GM23338 (cell line): ENCODE measurements around the gene SLC37A2. TPM values are rescaled to one million over a fixed set of nuclear protein-coding genes. Genes with fewer than 3 reads are reported as not detected.

ENCODE experiments used
- ATAC-seq: fragments of 200-7000 bp; cut with Tn5 transposase; 3 replicates; pipeline ENCODE4 v1.9.1; 2020
- DNase-seq: peaks from one replicate; pipeline ENCODE4 v3.0.0-alpha.2; 2015; ENCODE audit warnings: low spot score
- H2AFZ ChIP-seq: fragments of 200-600 bp; sonication (generic); 2 replicates; pipeline ENCODE4 v1.8.0; 2016; ENCODE audit warnings: antibody characterized with exemption, mild to moderate bottlenecking, moderate library complexity
- H3F3A ChIP-seq: fragments of 200-600 bp; sonication (generic); replicated peaks from 2 replicates; pipeline ENCODE4 v1.8.0; 2017; ENCODE audit warnings: antibody characterized with exemption, mixed run types, low read depth
- H3K27ac ChIP-seq: fragments of 200-600 bp; sonication (generic); 2 replicates; pipeline ENCODE4 v1.6.1; 2016; ENCODE audit warnings: low read depth
- H3K27me3 ChIP-seq: fragments of 200-600 bp; sonication (generic); 2 replicates; pipeline ENCODE4 v1.8.0; 2016; ENCODE audit warnings: mild to moderate bottlenecking, mixed run types, moderate library complexity; ENCODE audit not compliant: insufficient read depth
- H3K36me3 ChIP-seq: fragments of 200-600 bp; sonication (generic); 2 replicates; pipeline ENCODE4 v1.8.0; 2016; ENCODE audit warnings: mild to moderate bottlenecking; ENCODE audit not compliant: insufficient read depth
- H3K4me1 ChIP-seq: fragments of 200-600 bp; sonication (generic); 2 replicates; pipeline ENCODE4 v1.8.0; 2016; ENCODE audit warnings: mild to moderate bottlenecking, moderate library complexity; ENCODE audit not compliant: insufficient read depth
- H3K4me2 ChIP-seq: fragments of 200-600 bp; sonication (generic); 2 replicates; pipeline ENCODE4 v1.7.1; 2017; ENCODE audit warnings: mixed run types
- H3K4me3 ChIP-seq: fragments of 200-600 bp; sonication (generic); 2 replicates; pipeline ENCODE4 v1.6.1; 2016; ENCODE audit warnings: mixed run types
- H3K79me2 ChIP-seq: fragments of 200-600 bp; sonication (generic); replicated peaks from 2 replicates; pipeline ENCODE4 v1.8.0; 2017; ENCODE audit warnings: mild to moderate bottlenecking; ENCODE audit not compliant: insufficient read depth
- H3K9me2 ChIP-seq: fragments of 200-600 bp; sonication (generic); 2 replicates; pipeline ENCODE4 v1.8.0; 2017; ENCODE audit not compliant: insufficient read depth
- H4K20me1 ChIP-seq: fragments of 200-600 bp; sonication (generic); replicated peaks from 2 replicates; pipeline ENCODE4 v1.8.0; 2017; ENCODE audit warnings: mild to moderate bottlenecking; ENCODE audit not compliant: insufficient read depth
- H3K27ac Mint-ChIP-seq: 2 replicates; pipeline ENCODE4 v1.8.0; 2020; ENCODE audit warnings: inconsistent platforms, mild to moderate bottlenecking, moderate library complexity, mixed read lengths
- H3K27me3 Mint-ChIP-seq: 3 replicates; pipeline ENCODE4 v1.8.0; 2022; ENCODE audit warnings: low read depth, mild to moderate bottlenecking, moderate library complexity, mixed read lengths, inconsistent platforms; ENCODE audit not compliant: insufficient read depth, poor library complexity
- H3K36me3 Mint-ChIP-seq: 3 replicates; pipeline ENCODE4 v1.8.0; 2021; ENCODE audit warnings: low read depth, mild to moderate bottlenecking, inconsistent platforms, moderate library complexity, mixed read lengths
- H3K4me1 Mint-ChIP-seq: 3 replicates; pipeline ENCODE4 v1.8.0; 2020; ENCODE audit warnings: mild to moderate bottlenecking, inconsistent platforms, mixed read lengths
- H3K4me3 Mint-ChIP-seq: 3 replicates; pipeline ENCODE4 v1.8.0; 2021; ENCODE audit warnings: moderate library complexity, mild to moderate bottlenecking, inconsistent platforms, mixed read lengths
- H3K9me3 Mint-ChIP-seq: 3 replicates; pipeline ENCODE4 v1.8.0; 2020; ENCODE audit warnings: moderate library complexity, mild to moderate bottlenecking, inconsistent platforms, mixed read lengths
- CREB1 ChIP-seq: fragments of 250-450 bp; sonication (Bioruptor Pico); IDR thresholded peaks from 2 replicates; pipeline ENCODE4 v1.5.0; 2020; ENCODE audit warnings: low read depth, mild to moderate bottlenecking, moderate library complexity
- EZH2 ChIP-seq: fragments of 200-600 bp; sonication (generic); IDR thresholded peaks from one replicate; pipeline ENCODE4 v1.8.0; 2017; ENCODE audit warnings: antibody characterized with exemption, mild to moderate bottlenecking, low read depth; ENCODE audit not compliant: unreplicated experiment
- EZH2phosphoT487 ChIP-seq: fragments of 200-600 bp; sonication (generic); IDR thresholded peaks from one replicate; pipeline ENCODE4 v1.8.1; 2018; ENCODE audit warnings: antibody characterized with exemption; ENCODE audit not compliant: unreplicated experiment
- JUNB ChIP-seq: IDR thresholded peaks from one replicate; pipeline ENCODE4 v1.6.1; 2016; ENCODE audit warnings: antibody characterized with exemption; ENCODE audit not compliant: unreplicated experiment
- NANOG ChIP-seq: IDR thresholded peaks from 2 replicates; pipeline ENCODE4 v1.6.1; 2016; ENCODE audit warnings: antibody characterized with exemption, borderline replicate concordance
- POLR2AphosphoS5 ChIP-seq: IDR thresholded peaks from 2 replicates; pipeline ENCODE4 v1.6.1; 2016; ENCODE audit warnings: antibody characterized with exemption, low read depth
- STAT1 ChIP-seq: IDR thresholded peaks from one replicate; pipeline ENCODE4 v1.6.1; 2016; ENCODE audit warnings: antibody characterized with exemption; ENCODE audit not compliant: unreplicated experiment
- ZNF114 ChIP-seq: fragments of 250-450 bp; sonication (Bioruptor Pico); IDR thresholded peaks from 2 replicates; pipeline ENCODE4 v1.5.0; 2020; ENCODE audit warnings: mild to moderate bottlenecking, moderate library complexity
- ZNF331 ChIP-seq: fragments of 250-450 bp; sonication (Bioruptor Pico); IDR thresholded peaks from 2 replicates; pipeline ENCODE4 v1.5.0; 2020; ENCODE audit warnings: low read depth, mild to moderate bottlenecking, moderate library complexity
- polyA plus RNA-seq: library from polyadenylated mRNA; unstranded; fragments of >200 nt; fragmentation: Nextera tagmentation; extraction: Ambion mirVana; gene quantifications from 2 replicates; pipeline ENCODE4 v1.2.1, GENCODE V29; 2016
- total RNA-seq: library from RNA; depleted of rRNA; stranded (reverse); fragments of >200 nt; shearing (Covaris generic); gene quantifications from 2 replicates; pipeline ENCODE4 v1.2.3, GENCODE V29; 2014
- TF ChIP-seq, protein P1 (sequence below): IDR thresholded peaks from 2 replicates; pipeline ENCODE4 v1.6.1; 2016; ENCODE audit warnings: antibody characterized with exemption
- TF ChIP-seq, protein P2 (sequence below), 2 experiments: fragments of 200-600 bp in 1 of 2; sonication (generic) in 1 of 2; conservative IDR thresholded peaks; 2 replicates each; pipeline versions ENCODE4 v1.5.1 to v1.6.1; 2016 to 2017; ENCODE audit warnings: antibody characterized with exemption in 2 of 2, low read depth in 2 of 2, mild to moderate bottlenecking in 2 of 2, moderate library complexity in 1 of 2
- TF ChIP-seq, protein P3 (sequence below): IDR thresholded peaks from one replicate; pipeline ENCODE4 v1.6.1; 2018; ENCODE audit warnings: antibody characterized with exemption; ENCODE audit not compliant: unreplicated experiment
- TF ChIP-seq, protein P4 (sequence below): fragments of 250-450 bp; sonication (Bioruptor Pico); IDR thresholded peaks from 2 replicates; pipeline ENCODE4 v1.5.0; 2020; ENCODE audit warnings: mild to moderate bottlenecking, moderate library complexity

SLC37A2 gene
- total and polyA plus RNA-seq, 2 experiments from 2014 or later = 0.40 to 1.6 TPM

DNA sequence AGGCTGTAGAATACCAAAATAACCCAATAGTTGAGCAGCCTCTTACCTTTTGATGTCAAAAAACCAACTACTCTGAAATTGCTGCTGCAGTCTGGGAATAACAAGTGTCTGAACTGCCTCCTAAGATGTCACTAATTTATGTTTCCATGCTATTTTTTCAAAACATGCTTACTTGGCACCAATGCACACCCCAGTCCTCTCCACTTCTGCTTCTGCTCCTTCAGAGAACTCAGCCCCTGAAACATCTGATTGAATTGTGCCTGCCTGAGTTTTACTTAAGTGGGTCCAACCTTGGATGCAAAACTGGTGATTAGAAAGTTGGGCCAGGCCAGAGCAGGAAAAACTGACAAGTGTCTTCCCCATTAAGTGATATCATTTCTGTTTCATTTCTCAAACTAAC, 72.9 kb downstream of the SLC37A2 start:
- Mint-ChIP-seq H3K4me1 (peaks cover 41% of the 10 kb centered on the region), H3K27me3 (peaks cover 30% of the 10 kb centered on the region), H3K4me3 (no peak overlapping the region), H3K9me3 (no peaks in the 10 kb centered on the region; the same call in 2 of the 3 replicates), H3K27ac (no peak overlapping the region), H3K36me3 (no peaks in the 10 kb centered on the region)
- Histone ChIP-seq H4K20me1 (no peaks in the 10 kb centered on the region), H3K9me2 (no peaks in the 10 kb centered on the region), H3K36me3 (no peaks in the 10 kb centered on the region), H2AFZ (no peak overlapping the region), H3K4me3 (no peak overlapping the region), H3K4me2 (no peak overlapping the region), H3K79me2 (no peaks in the 10 kb centered on the region), H3F3A (no peaks in the 10 kb centered on the region), H3K27me3 (peaks cover 30% of the 10 kb centered on the region), H3K27ac (no peak overlapping the region), H3K4me1 (peaks cover 20% of the 10 kb centered on the region)
- TF ChIP-seq NANOG = no peak
- no peak for TF ChIP-seq EZH2phosphoT487
- TF ChIP-seq EZH2 = no peak
- TF ChIP-seq, protein P1, sequence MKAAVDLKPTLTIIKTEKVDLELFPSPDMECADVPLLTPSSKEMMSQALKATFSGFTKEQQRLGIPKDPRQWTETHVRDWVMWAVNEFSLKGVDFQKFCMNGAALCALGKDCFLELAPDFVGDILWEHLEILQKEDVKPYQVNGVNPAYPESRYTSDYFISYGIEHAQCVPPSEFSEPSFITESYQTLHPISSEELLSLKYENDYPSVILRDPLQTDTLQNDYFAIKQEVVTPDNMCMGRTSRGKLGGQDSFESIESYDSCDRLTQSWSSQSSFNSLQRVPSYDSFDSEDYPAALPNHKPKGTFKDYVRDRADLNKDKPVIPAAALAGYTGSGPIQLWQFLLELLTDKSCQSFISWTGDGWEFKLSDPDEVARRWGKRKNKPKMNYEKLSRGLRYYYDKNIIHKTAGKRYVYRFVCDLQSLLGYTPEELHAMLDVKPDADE = no peak
- no peak for TF ChIP-seq ZNF331 (CRISPR knock-in tag)
- TF ChIP-seq STAT1 = no peak
- TF ChIP-seq, protein P2, sequence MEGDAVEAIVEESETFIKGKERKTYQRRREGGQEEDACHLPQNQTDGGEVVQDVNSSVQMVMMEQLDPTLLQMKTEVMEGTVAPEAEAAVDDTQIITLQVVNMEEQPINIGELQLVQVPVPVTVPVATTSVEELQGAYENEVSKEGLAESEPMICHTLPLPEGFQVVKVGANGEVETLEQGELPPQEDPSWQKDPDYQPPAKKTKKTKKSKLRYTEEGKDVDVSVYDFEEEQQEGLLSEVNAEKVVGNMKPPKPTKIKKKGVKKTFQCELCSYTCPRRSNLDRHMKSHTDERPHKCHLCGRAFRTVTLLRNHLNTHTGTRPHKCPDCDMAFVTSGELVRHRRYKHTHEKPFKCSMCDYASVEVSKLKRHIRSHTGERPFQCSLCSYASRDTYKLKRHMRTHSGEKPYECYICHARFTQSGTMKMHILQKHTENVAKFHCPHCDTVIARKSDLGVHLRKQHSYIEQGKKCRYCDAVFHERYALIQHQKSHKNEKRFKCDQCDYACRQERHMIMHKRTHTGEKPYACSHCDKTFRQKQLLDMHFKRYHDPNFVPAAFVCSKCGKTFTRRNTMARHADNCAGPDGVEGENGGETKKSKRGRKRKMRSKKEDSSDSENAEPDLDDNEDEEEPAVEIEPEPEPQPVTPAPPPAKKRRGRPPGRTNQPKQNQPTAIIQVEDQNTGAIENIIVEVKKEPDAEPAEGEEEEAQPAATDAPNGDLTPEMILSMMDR (conservative IDR thresholded peaks at IDR 0.05; ENCODE audit: low read depth in 2 of 2) = no peak
- no peak for TF ChIP-seq JUNB
- TF ChIP-seq, protein P3, sequence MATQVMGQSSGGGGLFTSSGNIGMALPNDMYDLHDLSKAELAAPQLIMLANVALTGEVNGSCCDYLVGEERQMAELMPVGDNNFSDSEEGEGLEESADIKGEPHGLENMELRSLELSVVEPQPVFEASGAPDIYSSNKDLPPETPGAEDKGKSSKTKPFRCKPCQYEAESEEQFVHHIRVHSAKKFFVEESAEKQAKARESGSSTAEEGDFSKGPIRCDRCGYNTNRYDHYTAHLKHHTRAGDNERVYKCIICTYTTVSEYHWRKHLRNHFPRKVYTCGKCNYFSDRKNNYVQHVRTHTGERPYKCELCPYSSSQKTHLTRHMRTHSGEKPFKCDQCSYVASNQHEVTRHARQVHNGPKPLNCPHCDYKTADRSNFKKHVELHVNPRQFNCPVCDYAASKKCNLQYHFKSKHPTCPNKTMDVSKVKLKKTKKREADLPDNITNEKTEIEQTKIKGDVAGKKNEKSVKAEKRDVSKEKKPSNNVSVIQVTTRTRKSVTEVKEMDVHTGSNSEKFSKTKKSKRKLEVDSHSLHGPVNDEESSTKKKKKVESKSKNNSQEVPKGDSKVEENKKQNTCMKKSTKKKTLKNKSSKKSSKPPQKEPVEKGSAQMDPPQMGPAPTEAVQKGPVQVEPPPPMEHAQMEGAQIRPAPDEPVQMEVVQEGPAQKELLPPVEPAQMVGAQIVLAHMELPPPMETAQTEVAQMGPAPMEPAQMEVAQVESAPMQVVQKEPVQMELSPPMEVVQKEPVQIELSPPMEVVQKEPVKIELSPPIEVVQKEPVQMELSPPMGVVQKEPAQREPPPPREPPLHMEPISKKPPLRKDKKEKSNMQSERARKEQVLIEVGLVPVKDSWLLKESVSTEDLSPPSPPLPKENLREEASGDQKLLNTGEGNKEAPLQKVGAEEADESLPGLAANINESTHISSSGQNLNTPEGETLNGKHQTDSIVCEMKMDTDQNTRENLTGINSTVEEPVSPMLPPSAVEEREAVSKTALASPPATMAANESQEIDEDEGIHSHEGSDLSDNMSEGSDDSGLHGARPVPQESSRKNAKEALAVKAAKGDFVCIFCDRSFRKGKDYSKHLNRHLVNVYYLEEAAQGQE = no peak
- TF ChIP-seq ZNF114 (CRISPR knock-in tag) = no peak
- TF ChIP-seq CREB1 (CRISPR knock-in tag) = no peak
- TF ChIP-seq, protein P4, sequence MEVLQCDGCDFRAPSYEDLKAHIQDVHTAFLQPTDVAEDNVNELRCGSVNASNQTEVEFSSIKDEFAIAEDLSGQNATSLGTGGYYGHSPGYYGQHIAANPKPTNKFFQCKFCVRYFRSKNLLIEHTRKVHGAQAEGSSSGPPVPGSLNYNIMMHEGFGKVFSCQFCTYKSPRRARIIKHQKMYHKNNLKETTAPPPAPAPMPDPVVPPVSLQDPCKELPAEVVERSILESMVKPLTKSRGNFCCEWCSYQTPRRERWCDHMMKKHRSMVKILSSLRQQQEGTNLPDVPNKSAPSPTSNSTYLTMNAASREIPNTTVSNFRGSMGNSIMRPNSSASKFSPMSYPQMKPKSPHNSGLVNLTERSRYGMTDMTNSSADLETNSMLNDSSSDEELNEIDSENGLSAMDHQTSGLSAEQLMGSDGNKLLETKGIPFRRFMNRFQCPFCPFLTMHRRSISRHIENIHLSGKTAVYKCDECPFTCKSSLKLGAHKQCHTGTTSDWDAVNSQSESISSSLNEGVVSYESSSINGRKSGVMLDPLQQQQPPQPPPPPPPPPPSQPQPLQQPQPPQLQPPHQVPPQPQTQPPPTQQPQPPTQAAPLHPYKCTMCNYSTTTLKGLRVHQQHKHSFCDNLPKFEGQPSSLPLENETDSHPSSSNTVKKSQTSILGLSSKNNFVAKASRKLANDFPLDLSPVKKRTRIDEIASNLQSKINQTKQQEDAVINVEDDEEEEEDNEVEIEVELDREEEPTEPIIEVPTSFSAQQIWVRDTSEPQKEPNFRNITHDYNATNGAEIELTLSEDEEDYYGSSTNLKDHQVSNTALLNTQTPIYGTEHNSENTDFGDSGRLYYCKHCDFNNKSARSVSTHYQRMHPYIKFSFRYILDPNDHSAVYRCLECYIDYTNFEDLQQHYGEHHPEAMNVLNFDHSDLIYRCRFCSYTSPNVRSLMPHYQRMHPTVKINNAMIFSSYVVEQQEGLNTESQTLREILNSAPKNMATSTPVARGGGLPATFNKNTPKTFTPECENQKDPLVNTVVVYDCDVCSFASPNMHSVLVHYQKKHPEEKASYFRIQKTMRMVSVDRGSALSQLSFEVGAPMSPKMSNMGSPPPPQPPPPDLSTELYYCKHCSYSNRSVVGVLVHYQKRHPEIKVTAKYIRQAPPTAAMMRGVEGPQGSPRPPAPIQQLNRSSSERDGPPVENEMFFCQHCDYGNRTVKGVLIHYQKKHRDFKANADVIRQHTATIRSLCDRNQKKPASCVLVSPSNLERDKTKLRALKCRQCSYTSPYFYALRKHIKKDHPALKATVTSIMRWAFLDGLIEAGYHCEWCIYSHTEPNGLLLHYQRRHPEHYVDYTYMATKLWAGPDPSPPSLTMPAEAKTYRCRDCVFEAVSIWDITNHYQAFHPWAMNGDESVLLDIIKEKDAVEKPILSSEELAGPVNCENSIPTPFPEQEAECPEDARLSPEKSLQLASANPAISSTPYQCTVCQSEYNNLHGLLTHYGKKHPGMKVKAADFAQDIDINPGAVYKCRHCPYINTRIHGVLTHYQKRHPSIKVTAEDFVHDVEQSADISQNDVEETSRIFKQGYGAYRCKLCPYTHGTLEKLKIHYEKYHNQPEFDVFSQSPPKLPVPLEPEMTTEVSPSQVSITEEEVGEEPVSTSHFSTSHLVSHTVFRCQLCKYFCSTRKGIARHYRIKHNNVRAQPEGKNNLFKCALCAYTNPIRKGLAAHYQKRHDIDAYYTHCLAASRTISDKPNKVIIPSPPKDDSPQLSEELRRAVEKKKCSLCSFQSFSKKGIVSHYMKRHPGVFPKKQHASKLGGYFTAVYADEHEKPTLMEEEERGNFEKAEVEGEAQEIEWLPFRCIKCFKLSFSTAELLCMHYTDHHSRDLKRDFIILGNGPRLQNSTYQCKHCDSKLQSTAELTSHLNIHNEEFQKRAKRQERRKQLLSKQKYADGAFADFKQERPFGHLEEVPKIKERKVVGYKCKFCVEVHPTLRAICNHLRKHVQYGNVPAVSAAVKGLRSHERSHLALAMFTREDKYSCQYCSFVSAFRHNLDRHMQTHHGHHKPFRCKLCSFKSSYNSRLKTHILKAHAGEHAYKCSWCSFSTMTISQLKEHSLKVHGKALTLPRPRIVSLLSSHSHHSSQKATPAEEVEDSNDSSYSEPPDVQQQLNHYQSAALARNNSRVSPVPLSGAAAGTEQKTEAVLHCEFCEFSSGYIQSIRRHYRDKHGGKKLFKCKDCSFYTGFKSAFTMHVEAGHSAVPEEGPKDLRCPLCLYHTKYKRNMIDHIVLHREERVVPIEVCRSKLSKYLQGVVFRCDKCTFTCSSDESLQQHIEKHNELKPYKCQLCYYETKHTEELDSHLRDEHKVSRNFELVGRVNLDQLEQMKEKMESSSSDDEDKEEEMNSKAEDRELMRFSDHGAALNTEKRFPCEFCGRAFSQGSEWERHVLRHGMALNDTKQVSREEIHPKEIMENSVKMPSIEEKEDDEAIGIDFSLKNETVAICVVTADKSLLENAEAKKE (CRISPR knock-in tag) = no peak
- TF ChIP-seq POLR2AphosphoS5 = no peak
- no peak for ATAC-seq
- DNase-seq = no peak
